Measurements from ENCODE around the gene PLCL2.
"Not testable (repeated sequence)": the region's sequence is repeated elsewhere in the genome, so short reads cannot be mapped to it uniquely, and the experiment has no call there.

The PLCL2 gene

DNA sequence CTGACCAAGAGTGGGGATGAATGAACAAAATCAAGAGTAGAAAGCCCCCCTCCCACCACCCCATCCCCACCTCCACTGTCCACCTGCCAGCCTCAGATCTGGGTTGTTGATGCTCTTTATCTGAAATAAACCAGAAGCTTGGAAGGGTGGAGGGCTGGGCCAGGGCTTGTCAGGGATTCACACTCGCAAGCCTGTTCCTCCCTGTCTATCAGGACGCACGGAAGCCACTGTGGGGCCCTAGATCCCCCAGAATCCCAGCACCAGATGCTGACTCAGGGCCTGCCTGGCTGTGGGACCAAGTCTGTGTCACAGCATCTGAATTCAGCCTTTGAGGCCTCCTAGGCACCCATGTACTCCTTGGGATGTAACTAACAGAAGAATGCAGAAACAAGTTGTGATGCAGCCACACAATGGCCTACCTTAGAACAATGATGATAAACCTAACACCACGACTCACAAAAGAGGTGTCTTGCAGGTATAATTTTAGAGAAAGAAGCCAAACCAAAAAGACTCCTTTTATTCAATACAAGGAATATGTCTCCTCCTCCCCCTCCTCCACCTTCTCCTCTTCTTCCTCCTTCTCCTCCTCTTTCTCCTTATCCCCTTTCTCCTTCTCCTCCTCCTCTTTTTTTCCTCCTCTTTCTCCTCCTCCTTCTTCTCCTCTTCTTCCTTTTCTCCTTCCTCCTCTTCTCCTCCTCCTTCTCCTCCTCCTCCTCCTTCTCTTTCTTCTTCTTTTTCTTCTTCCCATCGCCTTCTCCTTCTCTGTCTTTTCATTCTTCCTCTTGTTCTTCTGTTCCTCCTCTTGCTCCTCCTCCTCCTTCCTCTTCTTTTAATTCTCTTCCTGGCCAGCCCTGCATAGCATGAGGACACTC lies 234.7 kb downstream of the PLCL2 start:
- Histone ChIP-seq H3K36me3 (ENCODE audit: insufficient read depth, low read length) (no peaks in the 10 kb centered on the region), H3K4me1 (ENCODE audit: insufficient read depth, low read length) (no peaks in the 10 kb centered on the region), H3K4me3 (ENCODE audit: low read length) (no peak overlapping the region), H3K27me3 (ENCODE audit: insufficient read depth, low read length) (no peaks in the 10 kb centered on the region), H3K9me3 (ENCODE audit: low read length) (no peaks in the 10 kb centered on the region), H2AFZ (ENCODE audit: low read depth, low read length) (no peak overlapping the region)

DNA sequence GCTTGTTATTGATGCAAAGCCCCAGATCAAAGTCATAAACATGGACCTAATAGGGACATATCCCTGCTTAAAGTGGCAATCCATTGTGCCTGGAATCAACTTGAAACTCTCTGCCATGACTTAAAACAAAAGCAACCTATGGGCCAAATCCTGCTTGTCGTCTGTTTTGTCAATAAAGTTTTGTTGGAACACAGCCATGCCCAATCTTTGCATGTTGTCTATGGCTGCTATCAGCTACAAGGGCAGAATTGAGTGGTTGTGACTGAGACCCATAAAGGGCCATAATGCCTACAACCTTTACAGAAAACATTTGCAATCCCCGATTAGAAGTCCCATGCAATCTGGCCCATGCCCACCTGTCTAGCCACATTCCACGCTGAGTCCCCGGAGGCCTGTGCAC lies 235.4 kb downstream of the PLCL2 start:
- no peaks in the 10 kb centered on the region for H3K4me1 ChIP-seq (ENCODE audit: insufficient read depth, low read length)
- no peaks in the 10 kb centered on the region for H3K36me3 ChIP-seq (ENCODE audit: insufficient read depth, low read length)
- no peak overlapping the region for H3K4me3 ChIP-seq (ENCODE audit: low read length)
- no peak overlapping the region for H2AFZ ChIP-seq (ENCODE audit: low read depth, low read length)
- no peaks in the 10 kb centered on the region for H3K27me3 ChIP-seq (ENCODE audit: insufficient read depth, low read length)
- H3K9me3 ChIP-seq (ENCODE audit: low read length): no peaks in the 10 kb centered on the region

- Histone ChIP-seq H3K27me3 (ENCODE audit: insufficient read depth, low read length) (no peaks in the 10 kb centered on the region), H3K9me3 (ENCODE audit: low read length) (no peaks in the 10 kb centered on the region), H3K36me3 (ENCODE audit: insufficient read depth, low read length) (no peaks in the 10 kb centered on the region), H2AFZ (ENCODE audit: low read depth, low read length) (no peak overlapping the region), H3K4me1 (ENCODE audit: insufficient read depth, low read length) (no peaks in the 10 kb centered on the region), H3K4me3 (ENCODE audit: low read length) (no peak overlapping the region)
Measured at GRCh38 chr3:17121336-17121735, 236.6 kb downstream of the PLCL2 start.

DNA sequence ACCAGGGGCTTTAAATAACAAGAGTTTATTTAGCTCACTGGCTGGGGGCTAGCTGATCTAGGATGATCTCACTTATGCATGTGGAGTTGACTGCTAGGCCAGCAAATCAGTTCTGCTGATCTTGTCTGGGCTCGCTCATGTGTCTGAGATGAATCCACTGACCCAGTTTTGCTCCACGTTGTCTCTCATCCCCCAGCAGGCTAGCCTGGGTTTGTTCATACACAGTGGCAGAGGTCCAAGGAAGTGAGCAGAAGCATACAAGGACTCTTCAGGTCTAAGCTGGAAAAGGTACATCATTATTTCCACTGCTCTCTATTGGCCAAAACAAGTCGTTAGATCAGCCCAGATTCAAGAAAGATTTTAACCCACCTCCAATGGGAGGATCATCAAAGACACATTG lies 238.0 kb downstream of the PLCL2 start:
- H2AFZ ChIP-seq (ENCODE audit: low read depth, low read length): no peak overlapping the region
- H3K27me3 ChIP-seq (ENCODE audit: insufficient read depth, low read length): no peaks in the 10 kb centered on the region
- H3K36me3 ChIP-seq (ENCODE audit: insufficient read depth, low read length): no peaks in the 10 kb centered on the region
- no peak overlapping the region for H3K4me3 ChIP-seq (ENCODE audit: low read length)
- no peaks in the 10 kb centered on the region for H3K4me1 ChIP-seq (ENCODE audit: insufficient read depth, low read length)
- no peaks in the 10 kb centered on the region for H3K9me3 ChIP-seq (ENCODE audit: low read length)

DNA sequence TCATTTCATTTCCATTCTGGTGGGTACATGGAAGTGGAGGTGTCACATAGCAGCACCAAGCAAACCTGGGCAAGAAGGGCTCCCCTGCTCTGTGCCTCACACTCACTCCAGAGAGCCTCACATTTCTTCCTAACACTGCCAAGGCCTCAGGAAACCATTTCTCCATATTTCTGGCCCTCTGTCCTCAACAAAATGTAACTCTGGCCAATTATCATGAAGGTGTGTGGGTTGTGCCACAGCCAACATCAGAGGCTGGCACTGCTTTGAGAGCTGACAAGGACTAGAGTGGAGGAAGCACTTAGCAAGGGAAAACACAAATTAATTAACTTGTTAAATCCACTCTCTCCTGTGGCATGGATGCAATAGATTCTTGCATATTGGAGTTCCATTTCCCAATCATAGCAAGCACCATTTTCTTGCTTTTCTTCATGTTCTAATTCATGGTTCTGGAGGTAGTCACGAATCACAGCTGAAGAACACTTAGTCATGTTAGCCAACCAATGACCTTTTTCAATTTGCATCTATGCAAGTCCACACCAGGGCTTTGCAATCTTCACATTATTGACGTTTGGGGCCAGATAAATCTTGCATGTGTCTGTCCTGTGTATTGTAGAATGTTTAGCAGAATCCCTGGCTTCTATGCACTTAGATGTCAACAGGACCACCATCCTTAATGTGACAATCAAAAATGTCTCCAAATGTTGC lies 241.1 kb downstream of the PLCL2 start:
- H3K36me3 ChIP-seq (ENCODE audit: insufficient read depth, low read length): no peaks in the 10 kb centered on the region
- no peaks in the 10 kb centered on the region for H3K27me3 ChIP-seq (ENCODE audit: insufficient read depth, low read length)
- no peaks in the 10 kb centered on the region for H3K4me1 ChIP-seq (ENCODE audit: insufficient read depth, low read length)
- no peak overlapping the region for H3K4me3 ChIP-seq (ENCODE audit: low read length)
- peaks cover 3% of the 10 kb centered on the region for H3K9me3 ChIP-seq (ENCODE audit: low read length)
- no peak overlapping the region for H2AFZ ChIP-seq (ENCODE audit: low read depth, low read length)

DNA sequence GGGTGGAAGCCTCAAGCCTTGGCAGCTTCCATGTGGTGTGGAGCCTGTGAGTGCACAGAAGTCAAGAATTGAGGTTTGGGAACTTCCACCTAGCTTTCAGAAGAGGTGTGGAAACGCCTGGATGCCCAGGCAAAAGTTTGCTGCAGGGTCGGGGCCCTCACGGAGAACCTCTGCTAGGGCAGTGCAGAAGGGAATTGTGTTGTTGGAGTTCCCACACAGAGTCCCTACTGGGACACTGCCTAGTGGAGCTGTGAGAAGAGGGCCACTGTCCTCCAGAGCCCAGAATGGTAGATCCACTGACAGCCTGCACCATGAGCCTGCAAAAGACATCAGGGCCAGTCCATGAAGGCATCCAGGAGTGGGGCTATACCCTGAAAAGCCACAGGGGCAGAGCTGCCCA lies 243.9 kb downstream of the PLCL2 start:
- H3K4me3 ChIP-seq (ENCODE audit: low read length); H3K27me3 ChIP-seq (ENCODE audit: insufficient read depth, low read length); H3K9me3 ChIP-seq (ENCODE audit: low read length); H2AFZ ChIP-seq (ENCODE audit: low read depth, low read length); H3K36me3 ChIP-seq (ENCODE audit: insufficient read depth, low read length); H3K4me1 ChIP-seq (ENCODE audit: insufficient read depth, low read length): not testable (repeated sequence)

DNA sequence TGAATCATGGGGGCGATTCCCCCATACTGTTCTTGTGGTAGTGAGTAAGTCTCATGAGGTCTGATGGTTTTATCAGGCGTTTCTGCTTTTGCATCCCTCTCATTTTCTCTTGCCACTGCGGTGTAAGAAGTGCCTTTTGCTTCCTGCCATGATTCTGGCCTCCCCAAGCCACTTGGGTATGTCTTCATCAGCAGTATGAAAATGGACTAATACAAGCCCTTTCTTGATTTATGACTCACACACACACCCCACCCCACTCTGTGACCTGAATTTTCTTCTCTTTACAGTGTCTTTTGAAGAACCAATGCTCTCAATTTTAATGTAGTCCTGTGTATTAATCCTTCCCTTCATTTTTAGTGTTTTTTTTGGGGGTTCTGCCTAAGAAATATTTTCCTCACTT lies 244.8 kb downstream of the PLCL2 start:
- H2AFZ ChIP-seq (ENCODE audit: low read depth, low read length): no peak overlapping the region
- no peaks in the 10 kb centered on the region for H3K4me1 ChIP-seq (ENCODE audit: insufficient read depth, low read length)
- peaks cover 3% of the 10 kb centered on the region for H3K9me3 ChIP-seq (ENCODE audit: low read length)
- H3K4me3 ChIP-seq (ENCODE audit: low read length): no peak overlapping the region
- H3K36me3 ChIP-seq (ENCODE audit: insufficient read depth, low read length): no peaks in the 10 kb centered on the region
- H3K27me3 ChIP-seq (ENCODE audit: insufficient read depth, low read length): no peaks in the 10 kb centered on the region

GRCh38 chr3:17130956-17131355 lies 246.2 kb downstream of the PLCL2 start:
- no peaks in the 10 kb centered on the region for H3K36me3 ChIP-seq (ENCODE audit: insufficient read depth, low read length)
- no peak overlapping the region for H3K4me3 ChIP-seq (ENCODE audit: low read length)
- H3K9me3 ChIP-seq (ENCODE audit: low read length): peaks cover 3% of the 10 kb centered on the region
- H2AFZ ChIP-seq (ENCODE audit: low read depth, low read length): no peak overlapping the region
- no peaks in the 10 kb centered on the region for H3K27me3 ChIP-seq (ENCODE audit: insufficient read depth, low read length)
- no peaks in the 10 kb centered on the region for H3K4me1 ChIP-seq (ENCODE audit: insufficient read depth, low read length)

GRCh38 chr3:17132286-17133115 lies 247.7 kb downstream of the PLCL2 start:
- Histone ChIP-seq H2AFZ (ENCODE audit: low read depth, low read length) (no peak overlapping the region), H3K36me3 (ENCODE audit: insufficient read depth, low read length) (no peaks in the 10 kb centered on the region), H3K4me3 (ENCODE audit: low read length) (no peak overlapping the region), H3K27me3 (ENCODE audit: insufficient read depth, low read length) (no peaks in the 10 kb centered on the region), H3K9me3 (ENCODE audit: low read length) (peaks cover 3% of the 10 kb centered on the region), H3K4me1 (ENCODE audit: insufficient read depth, low read length) (no peaks in the 10 kb centered on the region)

DNA sequence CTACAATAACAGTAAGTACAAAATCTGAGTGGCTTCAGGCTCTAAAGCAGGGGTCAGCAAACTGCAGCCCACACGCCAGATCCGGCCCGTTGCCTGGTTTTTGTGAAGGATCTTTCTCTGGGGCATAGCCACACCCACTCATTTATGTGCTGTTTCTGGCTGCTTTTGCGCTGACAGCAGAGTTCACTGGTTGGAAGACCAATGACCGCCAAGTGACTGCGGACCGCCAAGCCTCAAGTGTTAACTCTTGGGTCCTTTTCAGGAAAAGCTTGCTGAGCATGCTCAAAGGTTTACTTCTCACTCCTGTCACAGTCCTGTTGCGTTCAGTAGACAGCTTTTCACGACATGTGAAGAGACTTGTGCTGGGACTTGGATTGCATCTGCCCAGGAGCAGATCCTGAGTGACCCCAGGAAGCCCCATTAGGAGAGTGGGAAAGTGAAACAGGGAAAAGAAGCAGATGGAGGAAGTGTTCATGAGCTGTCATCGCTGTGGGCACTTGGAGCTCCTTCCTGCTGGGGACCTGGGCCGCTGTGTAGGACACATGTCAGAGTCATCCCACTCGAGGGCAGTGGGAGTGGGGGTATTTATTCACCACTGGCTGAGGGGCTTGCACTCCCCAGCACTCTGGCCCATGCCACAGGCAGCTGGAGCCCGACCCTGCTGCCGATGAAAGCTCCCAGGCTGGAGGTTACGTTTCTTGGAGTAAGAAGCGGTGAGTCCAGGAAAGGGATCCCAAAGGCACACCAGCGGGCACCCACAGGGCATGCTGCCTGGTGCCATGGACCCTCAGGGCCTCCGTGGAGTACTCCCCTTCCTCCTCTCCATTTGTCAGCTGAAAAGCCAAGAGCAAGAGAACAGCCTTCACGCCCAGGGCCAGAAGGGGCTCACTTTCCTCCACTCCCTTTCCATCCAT lies 249.1 kb downstream of the PLCL2 start:
- Histone ChIP-seq H3K27me3 (ENCODE audit: insufficient read depth, low read length) (no peaks in the 10 kb centered on the region), H3K9me3 (ENCODE audit: low read length) (no peaks in the 10 kb centered on the region), H3K4me1 (ENCODE audit: insufficient read depth, low read length) (no peaks in the 10 kb centered on the region), H2AFZ (ENCODE audit: low read depth, low read length) (no peak overlapping the region), H3K4me3 (ENCODE audit: low read length) (no peak overlapping the region), H3K36me3 (ENCODE audit: insufficient read depth, low read length) (no peaks in the 10 kb centered on the region)

DNA sequence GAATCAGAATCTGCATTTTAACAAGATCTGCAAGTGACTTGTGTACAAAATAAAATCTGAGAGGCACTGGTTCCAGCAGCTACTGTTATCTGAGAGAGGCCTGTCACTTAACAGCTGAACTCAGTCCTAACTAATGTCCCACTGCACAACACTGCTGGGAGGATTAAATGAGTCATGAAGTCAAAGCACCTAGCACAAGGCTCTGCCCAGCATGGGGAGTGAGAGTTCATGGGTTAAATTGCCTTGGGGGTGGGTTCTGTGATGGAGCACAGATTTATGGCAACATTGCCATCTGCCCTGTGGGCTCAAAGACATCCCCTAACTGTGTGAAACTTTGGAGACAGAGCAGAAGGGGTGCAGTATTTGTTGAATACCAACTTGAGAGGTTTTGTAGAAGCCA lies 250.9 kb downstream of the PLCL2 start:
- no peaks in the 10 kb centered on the region for H3K9me3 ChIP-seq (ENCODE audit: low read length)
- H3K36me3 ChIP-seq (ENCODE audit: insufficient read depth, low read length): no peaks in the 10 kb centered on the region
- H2AFZ ChIP-seq (ENCODE audit: low read depth, low read length): no peak overlapping the region
- no peak overlapping the region for H3K4me3 ChIP-seq (ENCODE audit: low read length)
- no peaks in the 10 kb centered on the region for H3K4me1 ChIP-seq (ENCODE audit: insufficient read depth, low read length)
- H3K27me3 ChIP-seq (ENCODE audit: insufficient read depth, low read length): no peaks in the 10 kb centered on the region

- Histone ChIP-seq H2AFZ (ENCODE audit: low read depth, low read length) (no peak overlapping the region), H3K27me3 (ENCODE audit: insufficient read depth, low read length) (no peaks in the 10 kb centered on the region), H3K4me3 (ENCODE audit: low read length) (no peak overlapping the region), H3K4me1 (ENCODE audit: insufficient read depth, low read length) (no peaks in the 10 kb centered on the region), H3K9me3 (ENCODE audit: low read length) (no peaks in the 10 kb centered on the region), H3K36me3 (ENCODE audit: insufficient read depth, low read length) (no peaks in the 10 kb centered on the region)
Measured at GRCh38 chr3:17136136-17136721, 251.5 kb downstream of the PLCL2 start.

All from neuron (in vitro differentiated cells).